Fibroblast of skin of right quadriceps (primary cell): ENCODE data around the gene RUFY2.
"Not testable (repeated sequence)": the region's sequence is repeated elsewhere in the genome, so short reads cannot be mapped to it uniquely, and the experiment has no call there.

Experiments
- DNase-seq: peaks from one replicate; pipeline ENCODE4 v3.0.0-alpha.2; 2013

RUFY2 gene

DNA sequence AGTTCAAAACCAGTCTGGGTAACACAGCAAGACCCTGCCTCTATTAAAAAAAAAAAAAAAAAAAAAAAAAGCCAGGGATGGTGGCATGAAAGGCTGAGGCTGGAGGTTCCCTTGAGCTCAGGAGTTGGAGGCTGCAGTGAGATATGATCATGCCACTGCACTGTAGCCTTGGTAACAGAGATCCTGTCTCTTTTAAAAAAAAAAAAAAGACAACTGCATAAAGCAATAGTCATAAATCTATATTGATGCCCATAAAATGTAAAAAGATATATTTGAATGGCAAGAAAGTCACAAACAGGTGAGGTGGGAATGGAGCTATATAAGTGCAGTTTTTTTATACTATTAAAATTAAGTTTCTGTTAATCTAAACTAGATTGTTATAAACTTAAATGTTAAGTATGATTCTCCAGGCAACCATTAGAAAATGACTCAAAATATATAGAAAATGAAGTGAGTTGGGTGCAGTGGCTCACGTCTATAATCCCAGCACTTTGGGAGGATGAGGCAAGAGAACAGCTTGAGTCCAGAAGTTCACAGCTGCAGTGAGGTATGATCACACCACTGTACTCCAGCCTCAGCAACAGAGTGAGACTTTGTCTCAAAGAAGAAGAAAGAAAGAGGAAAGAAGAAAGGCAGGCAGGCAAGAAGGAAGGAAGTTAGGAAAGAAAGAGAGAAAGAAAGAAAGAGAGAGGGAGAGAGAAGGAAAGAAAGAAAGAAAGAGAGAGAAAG lies 88.6 kb downstream of the RUFY2 start:
- DNase-seq, result no peak

DNA sequence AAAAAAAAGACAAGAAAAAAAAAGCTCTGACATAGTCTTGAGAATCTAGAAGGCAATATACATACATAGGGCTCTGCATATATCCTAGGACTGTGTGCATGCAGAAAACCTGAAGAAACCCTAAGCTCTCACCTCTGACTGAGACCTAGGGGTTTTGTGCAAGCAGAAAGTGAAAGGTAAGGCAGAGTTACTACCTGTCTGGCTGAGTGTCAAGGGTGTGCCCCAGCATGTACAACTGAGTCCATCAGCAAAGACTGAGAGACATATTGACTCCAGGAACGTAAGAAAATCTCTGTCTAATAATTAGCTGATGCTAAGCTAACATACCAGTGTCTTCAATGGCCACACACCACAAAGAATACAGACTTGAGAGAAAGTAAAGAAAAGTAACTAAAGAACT lies 91.5 kb downstream of the RUFY2 start:
- DNase-seq, result no peak

GRCh38 chr10:68314930-68315329 lies 92.1 kb downstream of the RUFY2 start:
- DNase-seq, result not testable (repeated sequence)

DNA sequence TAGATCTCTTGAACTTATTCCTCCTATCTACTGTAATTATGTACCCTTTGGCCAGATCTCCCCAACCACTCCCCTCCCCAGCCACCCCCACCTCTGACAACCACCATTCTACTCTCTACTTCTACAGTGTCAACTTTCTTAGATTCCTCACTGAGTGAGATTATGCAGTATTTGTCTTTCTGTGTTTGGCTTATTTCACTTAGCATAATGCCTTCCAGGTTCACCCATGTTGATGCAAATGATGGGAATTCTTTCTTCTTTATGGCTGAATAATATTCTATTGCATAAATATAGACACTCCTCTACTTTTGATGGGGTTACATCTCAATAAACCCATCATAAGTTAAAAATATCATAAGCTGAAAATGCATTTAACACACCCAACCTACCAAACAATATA lies 96.5 kb downstream of the RUFY2 start:
- DNase-seq, result no peak

DNA sequence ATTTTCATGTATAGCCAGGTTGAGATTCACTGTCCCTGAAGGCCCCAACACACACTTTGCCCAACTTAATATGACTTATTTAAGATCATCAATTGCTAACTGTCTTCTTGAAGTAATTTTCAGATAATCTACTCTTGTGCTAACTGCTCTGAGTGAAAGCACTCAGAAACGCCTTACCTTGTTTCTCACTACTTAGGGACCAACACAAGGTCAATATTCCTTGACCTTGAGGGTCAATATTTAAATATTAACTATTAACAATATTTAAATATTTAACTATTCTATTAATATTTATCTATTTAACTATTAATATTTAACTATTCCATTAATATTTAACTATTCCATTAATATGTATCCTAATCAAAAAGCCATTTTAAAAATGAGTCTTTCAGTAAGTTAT lies 101.2 kb downstream of the RUFY2 start:
- DNase-seq, result no peak

DNA sequence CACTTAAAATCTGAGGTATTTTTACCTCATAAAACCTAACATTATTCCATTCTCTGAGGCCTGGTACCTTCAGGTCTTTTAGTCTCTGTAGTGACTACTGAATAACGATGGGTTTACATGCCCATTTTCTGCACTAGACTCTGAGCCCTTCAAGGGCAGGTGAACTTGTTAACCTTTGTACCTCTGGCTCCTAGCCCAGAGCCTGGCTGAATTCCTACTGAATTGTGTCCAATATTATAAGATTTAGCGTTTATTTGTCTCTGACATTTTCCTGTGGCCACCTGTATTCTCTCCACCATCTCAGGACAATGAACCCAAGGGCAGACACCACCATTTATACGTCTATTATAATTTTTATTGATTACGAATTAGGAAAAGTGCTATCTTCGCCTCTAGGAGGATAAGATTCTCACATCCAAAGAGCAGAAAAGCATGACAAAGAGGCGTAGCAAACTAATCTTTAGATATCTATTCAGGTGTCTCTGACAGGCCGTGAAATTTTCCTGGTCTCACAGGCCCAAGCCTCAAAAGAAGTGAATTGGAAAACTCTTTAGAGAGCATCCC lies 103.1 kb downstream of the RUFY2 start:
- DNase-seq, result no peak

DNA sequence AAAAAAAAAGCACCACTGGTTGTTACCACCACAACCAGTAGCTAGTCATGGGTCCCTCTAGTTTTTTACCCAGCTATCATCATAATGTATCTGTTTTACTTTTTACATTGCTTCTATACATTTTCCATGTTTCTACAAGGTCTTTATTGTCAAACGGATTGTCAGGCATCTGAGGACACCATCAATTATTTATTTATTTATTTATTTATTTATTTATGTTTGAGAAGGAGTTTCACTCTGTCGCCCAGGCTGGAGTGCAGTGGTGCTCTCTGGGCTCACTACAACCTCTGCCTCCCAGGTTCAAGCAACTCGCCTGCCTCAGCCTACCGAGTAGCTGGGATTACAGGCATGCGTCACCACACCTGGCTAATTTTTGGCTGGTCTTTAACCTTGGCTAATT lies 104.2 kb downstream of the RUFY2 start:
- no peak for DNase-seq

- no peak for DNase-seq
Observed at GRCh38 chr10:68302503-68302823, 104.6 kb downstream of the RUFY2 start.

- DNase-seq, result peak; percentile 61
Observed at GRCh38 chr10:68301790-68302502, 105.1 kb downstream of the RUFY2 start.

- DNase-seq, result no peak
Observed at GRCh38 chr10:68301301-68301700, 105.8 kb downstream of the RUFY2 start.

- peak; percentile 61 for DNase-seq
Observed at GRCh38 chr10:68296843-68297663, 110.0 kb downstream of the RUFY2 start.
